ENCODE results near the gene CDYL2. TPM values are rescaled to one million over a fixed set of nuclear protein-coding genes. Genes with fewer than 3 reads are reported as not detected.

Gene CDYL2
- total and polyA plus RNA-seq, 2 donors (not counting 3 experiments of a cell fraction or from before 2014, with no cell fraction given): 7.1 to 71.3 TPM

GRCh38 chr16:80628254-80628653 lies 176.1 kb downstream of the CDYL2 start:
- H3K9ac ChIP-seq (replicated peaks; ENCODE audit: extremely low read depth, insufficient read depth, low read length): no peak overlapping the region
- intact Hi-C loops (cut with micrococcal nuclease) (loop anchor here (10.0 kb wide), 1 partner anchor 177 kb away; the partner anchor contains the start of gene CDYL2), dilution Hi-C loops (cut with MboI; ENCODE audit: extremely low pct_ligation_motif_present, low sequenced_read_pairs) (no loop called here)
- no peaks in the 10 kb centered on the region for H3K27me3 ChIP-seq (ENCODE audit: control insufficient read depth in 2 of 2, insufficient read depth in 2 of 2, low read length in 2 of 2)
- H2AFZ ChIP-seq (ENCODE audit: low read depth, low read length): no peak overlapping the region
- no TSS peak for BruUV-seq (replicated peaks)
- no peak overlapping the region for H3K27ac ChIP-seq (ENCODE audit: insufficient read depth, low read depth, low read length)
- H4K20me1 ChIP-seq (replicated peaks; ENCODE audit: control insufficient read depth, extremely low read depth, insufficient read depth, low read length): peaks cover 4% of the 10 kb centered on the region
- H3K36me3 ChIP-seq (ENCODE audit: control insufficient read depth in 2 of 2, extremely low read depth in 1 of 2, insufficient read depth in 2 of 2, low read length in 2 of 2): peaks cover 0 to 13% of the 10 kb centered on the region in 2 experiments
- FAIRE-seq (no peak), DNase-seq (ENCODE audit: low read depth, low spot score) (no peak)
- ChIA-PET CTCF (no interaction called here), POLR2A (no interaction called here)
- H3K79me2 ChIP-seq (ENCODE audit: control insufficient read depth, insufficient read depth, low read length): peaks cover 26% of the 10 kb centered on the region
- no peak overlapping the region for H3K4me2 ChIP-seq (ENCODE audit: insufficient read depth, low read length)
- peaks cover 10% of the 10 kb centered on the region for H3K4me1 ChIP-seq (ENCODE audit: control insufficient read depth, extremely low read depth, insufficient read depth, low read length)
- H3K4me3 ChIP-seq (replicated peaks in 1 of 3; ENCODE audit: insufficient read depth in 1 of 3, low read depth in 1 of 3, low read length in 3 of 3): no peak overlapping the region
- no peaks in the 10 kb centered on the region for H3K9me1 ChIP-seq (replicated peaks; ENCODE audit: control insufficient read depth, extremely low read depth, insufficient read depth, low read length)
- TF ChIP-seq EZH2 (IDR thresholded peaks at IDR 0.05; ENCODE audit: borderline replicate concordance, low read depth, low read length, severe bottlenecking): no peak
- TF ChIP-seq GATA2 (IDR thresholded peaks at IDR 0.05; ENCODE audit: insufficient read depth, insufficient read length, low read depth, low read length): no peak
- TF ChIP-seq CTCF (IDR thresholded peaks at IDR 0.05; ENCODE audit: extremely low read depth in 1 of 2, insufficient read depth in 1 of 2, low read depth in 1 of 2, low read length in 2 of 2): no peak
- no peak for TF ChIP-seq POLR2AphosphoS5 (IDR thresholded peaks at IDR 0.05; ENCODE audit: insufficient read depth, low read depth, low read length)
- no peak for TF ChIP-seq MYC (IDR thresholded peaks at IDR 0.05; ENCODE audit: low read depth, low read length)
- TF ChIP-seq FOS (IDR thresholded peaks at IDR 0.05; ENCODE audit: borderline replicate concordance, insufficient read depth, low read length): no peak
- TF ChIP-seq MAX (IDR thresholded peaks at IDR 0.05; ENCODE audit: insufficient read depth, insufficient read length): no peak
- no peak for TF ChIP-seq POLR2A (IDR thresholded peaks at IDR 0.05; ENCODE audit: low read depth, low read length)
- TF ChIP-seq JUN (IDR thresholded peaks at IDR 0.05; ENCODE audit: borderline replicate concordance, insufficient read depth, insufficient read length, low read depth): no peak
- H3K9me3 ChIP-seq (replicated peaks; ENCODE audit: control insufficient read depth, insufficient read depth, low read length): no peaks in the 10 kb centered on the region
